CD14-positive monocyte (primary cell): ENCODE data around the gene IFIH1. TPM values are rescaled to one million over a fixed set of nuclear protein-coding genes. Genes with fewer than 3 reads are reported as not detected.

Source experiments
- DNase-seq, 3 donors: peaks; one replicate each; pipeline ENCODE4 v3.0.0-alpha.2; 2011 to 2022
- H2AFZ ChIP-seq: 2 replicates; pipeline ENCODE4 v1.6.0; 2012; ENCODE audit warnings: mild to moderate bottlenecking, low read depth, low read length, inconsistent platforms; ENCODE audit not compliant: insufficient read depth, poor library complexity, severe bottlenecking
- H3K27ac ChIP-seq, 2 donors: 1 replicate in 1 of 2; 2 replicates in 1 of 2; pipeline ENCODE4 v1.5.1; 2012 to 2013; ENCODE audit warnings: low read length in 2 of 2, control low read depth in 1 of 2, inconsistent platforms in 1 of 2, low read depth in 1 of 2, mild to moderate bottlenecking in 1 of 2
- H3K27me3 ChIP-seq, 2 donors: one replicate each; pipeline versions ENCODE4 v1.6.0 to v1.6.1; 2011 to 2013; ENCODE audit warnings: low read length in 2 of 2; ENCODE audit not compliant: control insufficient read depth in 2 of 2, insufficient read depth in 2 of 2
- H3K36me3 ChIP-seq, 2 donors: replicated peaks in 1 of 2; 1 replicate in 1 of 2; 2 replicates in 1 of 2; pipeline versions ENCODE4 v1.5.1 to v1.6.1; 2012 to 2013; ENCODE audit warnings: low read length in 2 of 2, control low read depth in 1 of 2, inconsistent platforms in 1 of 2, mild to moderate bottlenecking in 1 of 2; ENCODE audit not compliant: insufficient read depth in 2 of 2, control insufficient read depth in 1 of 2
- H3K4me1 ChIP-seq, 2 donors: 1 replicate in 1 of 2; 2 replicates in 1 of 2; pipeline versions ENCODE4 v1.5.1 to v1.6.1; 2012 to 2013; ENCODE audit warnings: low read length in 2 of 2, control low read depth in 1 of 2, inconsistent platforms in 1 of 2, mild to moderate bottlenecking in 1 of 2, moderate library complexity in 1 of 2; ENCODE audit not compliant: insufficient read depth in 2 of 2, control insufficient read depth in 1 of 2
- H3K4me2 ChIP-seq: replicated peaks from 2 replicates; pipeline ENCODE3; 2012; ENCODE audit warnings: low read length, moderate library complexity, mild to moderate bottlenecking; ENCODE audit not compliant: poor library complexity, severe bottlenecking; ENCODE audit errors: extremely low read depth
- H3K4me3 ChIP-seq, 3 experiments: fragments of 200-600 bp in 1 of 3; sonication (generic) in 1 of 3; replicated peaks in 1 of 3; 1 replicate in 2 of 3; 2 replicates in 1 of 3; pipeline ENCODE4 v1.5.1; 2011 to 2013; ENCODE audit warnings: low read length in 3 of 3, mild to moderate bottlenecking in 3 of 3, control low read depth in 2 of 3, low read depth in 2 of 3, inconsistent platforms in 1 of 3, moderate library complexity in 1 of 3
- H3K79me2 ChIP-seq: 2 replicates; pipeline ENCODE4 v1.6.0; 2012; ENCODE audit warnings: mild to moderate bottlenecking, control low read depth, inconsistent platforms, low read length, moderate library complexity; ENCODE audit not compliant: insufficient read depth
- H3K9ac ChIP-seq: 2 replicates; pipeline ENCODE4 v1.6.0; 2017; ENCODE audit warnings: low read length, mild to moderate bottlenecking; ENCODE audit not compliant: insufficient read depth, poor library complexity, severe bottlenecking
- H3K9me3 ChIP-seq, 2 donors: replicated peaks in 1 of 2; 1 replicate in 1 of 2; 2 replicates in 1 of 2; pipeline versions ENCODE4 v1.5.1 to v1.6.1; 2012 to 2013; ENCODE audit warnings: low read length in 2 of 2, control low read depth in 1 of 2; ENCODE audit not compliant: control insufficient read depth in 1 of 2, insufficient read depth in 1 of 2
- H4K20me1 ChIP-seq: 2 replicates; pipeline ENCODE4 v1.6.0; 2012; ENCODE audit warnings: mild to moderate bottlenecking, low read length, control low read depth, moderate library complexity; ENCODE audit not compliant: insufficient read depth
- H3K27ac Mint-ChIP-seq, 7 donors: one replicate each; pipeline ENCODE4 v1.8.0; 2020; ENCODE audit warnings: mild to moderate bottlenecking in 7 of 7, mixed read lengths in 7 of 7, moderate library complexity in 6 of 7, inconsistent platforms in 2 of 7
- H3K27me3 Mint-ChIP-seq, 3 donors: one replicate each; pipeline ENCODE4 v1.8.0; 2021 to 2022; ENCODE audit warnings: low read depth in 3 of 3, mild to moderate bottlenecking in 3 of 3, mixed read lengths in 3 of 3, moderate library complexity in 3 of 3, inconsistent platforms in 1 of 3
- H3K36me3 Mint-ChIP-seq, 2 donors: one replicate each; pipeline ENCODE4 v1.8.0; 2020; ENCODE audit warnings: mixed read lengths in 2 of 2, inconsistent platforms in 1 of 2, mild to moderate bottlenecking in 1 of 2
- H3K4me1 Mint-ChIP-seq: one replicate; pipeline ENCODE4 v1.8.0; 2020; ENCODE audit warnings: mild to moderate bottlenecking, mixed read lengths
- H3K4me3 Mint-ChIP-seq, 2 donors: one replicate each; pipeline ENCODE4 v1.8.0; 2020; ENCODE audit warnings: mild to moderate bottlenecking in 2 of 2, mixed read lengths in 2 of 2, moderate library complexity in 1 of 2
- H3K9me3 Mint-ChIP-seq, 7 donors: one replicate each; pipeline ENCODE4 v1.8.0; 2020 to 2022; ENCODE audit warnings: mixed read lengths in 7 of 7, mild to moderate bottlenecking in 6 of 7, moderate library complexity in 6 of 7, inconsistent platforms in 2 of 7
- CTCF ChIP-seq: fragments of 200-600 bp; IDR thresholded peaks from one replicate; pipeline ENCODE4 v1.8.0; 2022; ENCODE audit warnings: antibody characterized with exemption, mild to moderate bottlenecking
- WGBS: methylation state at CpG from one replicate; pipeline ENCODE4 v1.1.5; 2013; ENCODE audit warnings: missing lambda C conversion rate; ENCODE audit not compliant: insufficient coverage; 5-methylcytosine and 5-hydroxymethylcytosine counted together
- intact Hi-C, 2 donors: fragments of 100-400 bp; cut with micrococcal nuclease; formaldehyde crosslinking; loops; one replicate each; pipeline versions ENCODE4 v1.15.0 to v1.15.1; 2023
- polyA plus RNA-seq, 3 donors: library from polyadenylated mRNA; depleted of rRNA in 1 of 3; unstranded in 2 of 3; stranded (reverse) in 1 of 3; fragments of 300-500 nt in 2 of 3; fragments of >200 nt in 1 of 3; fragmentation: Illumina TruSeq in 2 of 3; gene quantifications; 1 replicate in 2 of 3; 2 replicates in 1 of 3; pipeline ENCODE4 v1.2.3, GENCODE V29; 2012 to 2021

IFIH1 gene
- polyA plus RNA-seq, 3 donors = 11.6 to 17.6 (median 17.1) TPM

GRCh38 chr2:162344617-162344950, 26.1 kb upstream of the IFIH1 start:
- no CpG with 5 or more reads among the region's 8 CpGs for WGBS
- intact Hi-C loops = no loop called here
- Mint-ChIP-seq H3K4me1 (peaks cover 67% of the 10 kb centered on the region), H3K9me3 (no peaks in the 10 kb centered on the region), H3K4me3 (peak overlapping the region; percentile 92 to 94), H3K36me3 (peaks cover 13 to 18% of the 10 kb centered on the region in 2 donors), H3K27me3 (no peaks in the 10 kb centered on the region), H3K27ac (peak overlapping the region; percentile 89 to 99 (median 97))
- peak in 1 of 3 donors; percentile 75 for DNase-seq
- peak overlapping the region; percentile 82 for H3K4me2 ChIP-seq
- no peaks in the 10 kb centered on the region for H3K9me3 ChIP-seq
- peak overlapping the region; percentile 72 to 99 (median 86) for H3K4me3 ChIP-seq
- no peak for TF ChIP-seq CTCF
- peaks cover 15 to 18% of the 10 kb centered on the region in 2 donors for H3K36me3 ChIP-seq
- peak overlapping the region; percentile 85 to 91 for H3K27ac ChIP-seq
- H3K9ac ChIP-seq = peak overlapping the region; percentile 84
- peaks cover 80% of the 10 kb centered on the region for H3K79me2 ChIP-seq
- H4K20me1 ChIP-seq = peaks cover 35% of the 10 kb centered on the region
- H3K4me1 ChIP-seq = peaks cover 53 to 71% of the 10 kb centered on the region in 2 donors
- H2AFZ ChIP-seq = peak overlapping the region; percentile 91
- H3K27me3 ChIP-seq = no peaks in the 10 kb centered on the region

- Histone ChIP-seq H3K4me2 (peak within 1 kb of the TSS; percentile 82), H3K79me2 (peaks cover 80% of the 10 kb centered on the region), H3K4me3 (peak within 1 kb of the TSS; percentile 72 to 99 (median 86)), H3K27me3 (no peaks in the 10 kb centered on the region), H3K4me1 (peaks cover 57 to 77% of the 10 kb centered on the region in 2 donors), H3K9ac (peak within 1 kb of the TSS; percentile 84), H3K9me3 (no peaks in the 10 kb centered on the region), H4K20me1 (peaks cover 29% of the 10 kb centered on the region), H3K36me3 (peaks cover 10 to 12% of the 10 kb centered on the region in 2 donors), H3K27ac (peak within 1 kb of the TSS; percentile 85 to 91), H2AFZ (peak within 1 kb of the TSS; percentile 91)
- intact Hi-C loops = no loop called here
- Mint-ChIP-seq H3K27me3 (no peaks in the 10 kb centered on the region), H3K27ac (peak within 1 kb of the TSS; percentile 89 to 99 (median 97)), H3K36me3 (peaks cover 8 to 12% of the 10 kb centered on the region in 2 donors), H3K9me3 (no peaks in the 10 kb centered on the region), H3K4me1 (peaks cover 67% of the 10 kb centered on the region), H3K4me3 (peak within 1 kb of the TSS; percentile 92 to 94)
- TF ChIP-seq CTCF = no peak
- under 1% methylated on average over 45 of the region's 57 CpGs for WGBS
- peak; percentile 95 to 96 (median 96) for DNase-seq
These were observed 25.5 kb upstream of the IFIH1 start, which contains the start of gene GCA for GRCh38 chr2:162343824-162344616. GCA (plus strand) TSS chr2:162344132; CDS start chr2:162344249, 117 bp downstream.
